ENCODE measurements around the gene PKN3. TPM values are rescaled to one million over a fixed set of nuclear protein-coding genes. Genes with fewer than 3 reads are reported as not detected.

PKN3 gene
- total and polyA plus RNA-seq, 8 donors, result 2.5 to 11.0 (median 3.9) TPM

DNA sequence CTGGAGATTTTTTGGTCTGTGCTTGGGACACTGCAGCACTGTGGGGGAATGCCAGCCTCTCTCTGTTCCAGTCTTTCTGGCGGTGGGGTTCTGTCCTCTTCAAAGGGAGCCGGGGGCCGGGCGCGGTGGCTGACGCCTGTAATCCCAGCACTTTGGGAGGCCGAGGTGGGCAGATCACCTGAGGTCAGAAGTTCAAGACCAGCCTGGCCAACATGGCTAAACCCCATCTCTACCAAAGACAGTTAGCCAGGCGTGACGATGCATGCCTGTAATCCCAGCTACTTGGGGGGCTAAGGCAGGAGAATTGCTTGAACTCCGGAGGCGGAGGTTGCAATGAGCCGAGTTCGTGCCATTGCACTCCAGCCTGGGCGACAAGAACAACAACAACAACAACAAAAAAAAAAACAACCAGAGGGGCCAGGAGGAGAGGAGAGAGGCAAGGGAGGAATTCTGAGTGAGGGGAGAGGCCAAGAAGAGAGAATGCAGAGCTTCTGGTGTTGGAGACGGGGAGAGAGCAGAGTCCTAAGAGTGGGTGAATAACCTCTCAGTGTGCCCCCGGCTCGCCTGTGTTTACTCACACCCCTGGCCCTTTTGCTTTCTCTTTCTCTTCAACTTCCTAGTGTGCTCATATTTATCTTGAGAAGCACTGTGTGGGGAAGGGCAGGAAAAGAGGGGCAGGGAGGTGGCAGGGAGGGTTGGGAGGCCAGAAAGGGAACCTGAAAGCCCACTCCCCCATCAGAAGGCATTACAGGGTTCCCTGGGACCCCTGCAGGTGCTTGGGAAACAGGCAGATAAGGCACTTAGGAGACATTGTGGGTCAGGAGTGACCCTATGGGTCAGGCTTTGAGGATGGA lies 16.4 kb upstream of the PKN3 start:
- 84 to 88% methylated on average over 17 of the region's 17 CpGs for WGBS, 2 donors
- intact Hi-C loops (cut with DNase I), result no loop called here
- DNase-seq, result peak in 1 of 6 donors; percentile 21

DNA sequence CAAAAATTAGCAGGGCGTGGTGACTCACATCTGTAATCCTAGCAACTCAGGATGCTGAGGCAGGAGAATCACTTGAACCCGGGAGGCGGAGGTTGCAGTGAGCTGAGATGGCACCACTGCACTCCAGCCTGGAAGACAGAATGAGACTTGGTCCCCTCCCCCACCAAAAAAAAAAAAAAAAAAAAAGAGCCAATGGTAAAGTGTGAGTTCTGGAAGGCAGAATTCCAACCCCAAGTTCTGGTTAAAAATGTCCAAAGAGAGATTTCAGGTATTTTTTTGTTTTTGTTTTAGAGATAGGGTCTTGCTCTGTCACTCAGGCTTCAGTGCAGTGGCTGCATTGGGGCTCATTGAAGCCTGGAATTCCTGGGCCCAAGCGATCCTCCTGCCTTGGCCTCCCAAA lies 14.8 kb upstream of the PKN3 start:
- WGBS, 2 donors, result 92 to 97% methylated on average over 4 of the region's 4 CpGs
- DNase-seq (no peak), FAIRE-seq (no peak), ATAC-seq (no peak)
- H3K4me1 ChIP-seq, result peaks cover 0 to 39% (median 20%) of the 10 kb centered on the region in 3 donors
- TF ChIP-seq, protein P1, sequence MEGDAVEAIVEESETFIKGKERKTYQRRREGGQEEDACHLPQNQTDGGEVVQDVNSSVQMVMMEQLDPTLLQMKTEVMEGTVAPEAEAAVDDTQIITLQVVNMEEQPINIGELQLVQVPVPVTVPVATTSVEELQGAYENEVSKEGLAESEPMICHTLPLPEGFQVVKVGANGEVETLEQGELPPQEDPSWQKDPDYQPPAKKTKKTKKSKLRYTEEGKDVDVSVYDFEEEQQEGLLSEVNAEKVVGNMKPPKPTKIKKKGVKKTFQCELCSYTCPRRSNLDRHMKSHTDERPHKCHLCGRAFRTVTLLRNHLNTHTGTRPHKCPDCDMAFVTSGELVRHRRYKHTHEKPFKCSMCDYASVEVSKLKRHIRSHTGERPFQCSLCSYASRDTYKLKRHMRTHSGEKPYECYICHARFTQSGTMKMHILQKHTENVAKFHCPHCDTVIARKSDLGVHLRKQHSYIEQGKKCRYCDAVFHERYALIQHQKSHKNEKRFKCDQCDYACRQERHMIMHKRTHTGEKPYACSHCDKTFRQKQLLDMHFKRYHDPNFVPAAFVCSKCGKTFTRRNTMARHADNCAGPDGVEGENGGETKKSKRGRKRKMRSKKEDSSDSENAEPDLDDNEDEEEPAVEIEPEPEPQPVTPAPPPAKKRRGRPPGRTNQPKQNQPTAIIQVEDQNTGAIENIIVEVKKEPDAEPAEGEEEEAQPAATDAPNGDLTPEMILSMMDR (IDR thresholded peaks at IDR 0.05), result no peak
- no peak overlapping the region for H3K4me3 ChIP-seq
- intact Hi-C loops (cut with DNase I), result no loop called here
- no peak overlapping the region for H3K27ac ChIP-seq
- H3K9me3 ChIP-seq, result no peaks in the 10 kb centered on the region
- H3K36me3 ChIP-seq, result peaks cover 0 to 6% (median 0%) of the 10 kb centered on the region in 3 donors
- H3K27me3 ChIP-seq, result no peaks in the 10 kb centered on the region

More for the DNA sequence above, 16.4 kb upstream of the PKN3 start:
- no peaks in the 10 kb centered on the region for H3K9me3 ChIP-seq
- H3K36me3 ChIP-seq, result no peaks in the 10 kb centered on the region
- peaks cover 0 to 28% (median 12%) of the 10 kb centered on the region in 3 donors for H3K4me1 ChIP-seq
- H3K27ac ChIP-seq, result peak overlapping the region in 2 of 4 donors; percentile 85 to 92
- TF ChIP-seq, protein P1 (IDR thresholded peaks at IDR 0.05), result no peak
- FAIRE-seq (no peak), ATAC-seq (no peak)
- H3K4me3 ChIP-seq, result no peak overlapping the region
- no peaks in the 10 kb centered on the region for H3K27me3 ChIP-seq

DNA sequence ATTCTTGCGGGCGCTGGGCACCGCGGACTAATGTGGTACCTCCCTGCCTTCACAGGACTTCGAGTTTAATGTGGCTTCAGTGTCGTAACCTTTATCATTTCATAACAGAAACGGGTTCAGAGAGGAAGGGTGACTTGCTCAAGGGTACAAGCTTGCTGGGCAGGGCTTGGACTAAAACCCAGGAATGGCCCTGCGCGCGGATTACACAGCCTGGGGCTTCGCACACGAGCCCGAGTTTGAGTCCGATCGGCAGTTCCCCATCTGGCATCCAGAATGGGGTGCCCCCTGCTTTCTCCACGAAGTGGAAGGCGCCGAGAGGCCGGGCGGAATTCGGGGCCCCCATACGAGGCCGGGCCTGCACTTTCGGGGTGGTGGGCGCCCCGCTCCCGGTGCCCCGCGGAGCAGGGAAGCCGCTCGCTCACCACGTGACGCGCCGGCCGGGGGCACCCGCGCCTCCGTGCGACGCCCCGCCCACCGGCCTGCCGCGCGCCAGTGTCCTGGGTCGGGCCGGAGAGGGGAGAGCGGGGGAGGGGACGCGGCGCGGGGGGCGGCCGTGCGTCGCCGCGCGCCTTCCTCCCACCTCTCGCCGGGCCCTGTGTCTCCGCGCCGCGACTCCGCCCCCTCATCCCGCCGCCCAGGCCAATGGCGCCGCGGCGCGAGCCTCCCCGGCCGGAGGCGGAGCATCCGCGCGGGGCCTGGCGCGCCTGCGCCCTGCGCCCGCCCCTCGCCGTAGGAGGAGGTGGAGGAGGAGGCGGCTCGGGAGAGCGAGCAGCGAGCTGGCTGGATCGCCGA lies 13.6 kb upstream of the PKN3 start, which contains the start of gene SET:
Gene SET (plus strand): TSS at position 722 of the 792 bp plus-strand sequence. CDS start 361 bp downstream, outside the sequence.
- intact Hi-C loops (cut with DNase I), result no loop called here
- WGBS, 2 donors, result 2% methylated on average over 56 to 92 of the region's 93 CpGs
- ATAC-seq (peak; percentile 81 to 89 (median 86)), FAIRE-seq (no peak), DNase-seq (peak; percentile 94 to 97 (median 96))
- Histone ChIP-seq H3K4me1 (peaks cover 0 to 32% (median 20%) of the 10 kb centered on the region in 3 donors), H3K4me3 (peak within 1 kb of the TSS; percentile 47 to 80 (median 60)), H3K36me3 (peaks cover 0 to 19% (median 4%) of the 10 kb centered on the region in 3 donors), H3K9me3 (no peaks in the 10 kb centered on the region), H3K27me3 (no peaks in the 10 kb centered on the region), H3K27ac (peak within 1 kb of the TSS; percentile 88 to 94 (median 92))
- TF ChIP-seq, protein P1 (IDR thresholded peaks at IDR 0.05), result no peak

DNA sequence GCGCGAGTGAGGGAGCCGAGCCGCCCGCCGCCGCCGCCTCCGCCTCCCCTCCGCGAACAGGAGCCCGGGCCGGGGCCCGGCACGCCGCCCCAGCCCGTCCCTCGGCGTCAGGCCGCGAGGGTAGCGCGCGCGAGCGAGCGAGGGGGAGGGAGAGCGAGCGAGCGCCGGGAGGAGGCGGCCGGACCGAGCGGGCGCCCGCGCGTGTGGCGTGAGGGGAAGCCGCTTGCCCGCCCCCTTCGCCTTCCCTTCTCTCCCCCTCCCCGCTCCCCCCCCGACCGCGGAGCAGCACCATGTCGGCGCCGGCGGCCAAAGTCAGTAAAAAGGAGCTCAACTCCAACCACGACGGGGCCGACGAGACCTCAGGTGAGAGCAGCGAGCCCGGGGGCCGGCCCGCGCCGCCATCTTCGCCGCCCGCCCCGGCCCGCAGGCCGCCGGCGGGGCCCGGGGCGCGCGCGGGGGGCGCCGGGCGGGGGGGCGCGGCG lies 13.0 kb upstream of the PKN3 start:
- DNase-seq (peak in 3 of 6 donors; percentile 61 to 81 (median 64)), ATAC-seq (peak; percentile 1 to 54 (median 16)), FAIRE-seq (no peak)
- Histone ChIP-seq H3K9me3 (no peaks in the 10 kb centered on the region), H3K4me1 (peaks cover 0 to 32% (median 20%) of the 10 kb centered on the region in 3 donors), H3K27ac (peak overlapping the region; percentile 68 to 94 (median 90)), H3K27me3 (no peaks in the 10 kb centered on the region), H3K36me3 (peaks cover 0 to 25% (median 7%) of the 10 kb centered on the region in 3 donors), H3K4me3 (peak overlapping the region; percentile 47 to 66 (median 54))
- WGBS, 2 donors, result 0% methylated on average over 8 to 71 of the region's 80 CpGs
- intact Hi-C loops (cut with DNase I), result no loop called here
- TF ChIP-seq, protein P1 (IDR thresholded peaks at IDR 0.05), result no peak

Data from pancreas (tissue), 10 donors.